A204.1 (cell line): ENCODE measurements around the gene KRTAP10-1.

Experiments used
- FAIRE-seq: peaks from 2 replicates; lab custom pipeline; 2012; peaks lifted over from hg19 to GRCh38; lab: Jason Lieb, UNC

KRTAP10-1 gene

DNA sequence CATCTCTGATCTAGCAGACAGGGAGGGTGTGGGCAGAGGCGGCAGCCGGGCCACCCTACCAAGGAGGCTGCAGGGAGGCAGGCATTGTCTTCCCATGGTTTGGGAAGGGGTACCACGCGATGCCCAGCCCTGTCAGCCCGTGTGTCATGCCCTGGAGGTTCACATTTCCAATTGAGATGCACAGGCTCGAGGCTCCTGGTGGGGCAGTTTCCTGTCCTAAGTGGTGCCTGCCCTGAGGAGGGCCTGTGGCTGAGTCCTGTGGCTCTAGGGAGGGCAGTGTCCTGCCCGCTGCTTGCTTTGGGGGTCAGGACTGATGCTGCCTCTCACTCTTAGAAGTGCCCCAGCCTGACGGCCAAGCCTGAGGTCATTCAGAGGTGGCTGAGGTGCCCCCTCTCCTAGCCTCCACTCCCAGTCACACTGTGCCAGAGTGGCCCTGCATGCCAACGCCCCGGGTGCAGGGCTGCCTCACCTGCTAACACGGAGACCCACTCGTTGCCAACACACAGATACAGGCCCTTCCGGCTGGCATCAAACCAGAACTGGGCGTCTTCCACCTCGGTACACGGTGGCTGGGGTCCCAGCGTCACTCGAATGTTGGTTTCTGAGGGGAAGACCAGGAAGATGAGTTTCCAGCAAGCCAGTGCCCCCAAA is 11.9 kb downstream of the KRTAP10-1 start:
- no peak for FAIRE-seq

DNA sequence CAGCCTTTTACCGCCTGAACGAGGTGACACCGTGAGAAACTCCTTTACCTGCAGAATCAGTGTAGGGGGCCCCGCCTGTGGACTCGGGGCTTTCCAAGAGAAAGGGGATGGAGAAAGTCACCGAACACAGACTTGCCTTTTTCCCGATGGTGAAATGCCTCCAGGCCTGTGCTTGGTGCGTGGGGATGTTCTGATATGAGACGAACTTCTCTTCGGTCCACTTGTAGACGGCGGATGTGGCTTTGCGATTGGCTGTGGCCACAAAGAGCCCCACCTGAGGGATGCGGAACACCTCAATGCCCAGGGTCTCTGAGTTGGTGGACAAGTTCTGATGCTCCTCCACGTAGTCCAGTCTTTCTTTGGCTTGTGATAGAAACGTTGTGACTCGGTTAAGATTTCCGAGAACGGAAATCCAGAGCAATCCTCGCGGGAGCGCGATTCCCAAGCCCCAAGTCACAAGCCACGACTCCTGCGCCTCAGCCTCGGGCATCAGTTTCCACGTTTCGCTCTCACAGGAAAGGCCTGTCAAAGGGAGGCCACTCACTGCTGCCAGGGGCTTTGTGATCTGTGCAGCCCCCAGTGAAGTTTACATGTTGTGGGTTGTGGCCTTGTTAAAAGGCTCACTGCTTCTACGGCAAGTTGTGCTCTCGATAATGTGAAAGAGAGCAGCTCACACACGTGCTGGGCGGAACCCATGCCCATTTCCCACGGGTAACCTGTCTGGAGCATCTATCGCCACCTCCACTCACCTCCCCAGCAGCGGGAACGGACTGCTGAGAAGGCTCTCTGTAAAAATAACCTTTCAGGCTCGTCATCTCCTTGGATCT is 12.6 kb downstream of the KRTAP10-1 start:
- no peak for FAIRE-seq

DNA sequence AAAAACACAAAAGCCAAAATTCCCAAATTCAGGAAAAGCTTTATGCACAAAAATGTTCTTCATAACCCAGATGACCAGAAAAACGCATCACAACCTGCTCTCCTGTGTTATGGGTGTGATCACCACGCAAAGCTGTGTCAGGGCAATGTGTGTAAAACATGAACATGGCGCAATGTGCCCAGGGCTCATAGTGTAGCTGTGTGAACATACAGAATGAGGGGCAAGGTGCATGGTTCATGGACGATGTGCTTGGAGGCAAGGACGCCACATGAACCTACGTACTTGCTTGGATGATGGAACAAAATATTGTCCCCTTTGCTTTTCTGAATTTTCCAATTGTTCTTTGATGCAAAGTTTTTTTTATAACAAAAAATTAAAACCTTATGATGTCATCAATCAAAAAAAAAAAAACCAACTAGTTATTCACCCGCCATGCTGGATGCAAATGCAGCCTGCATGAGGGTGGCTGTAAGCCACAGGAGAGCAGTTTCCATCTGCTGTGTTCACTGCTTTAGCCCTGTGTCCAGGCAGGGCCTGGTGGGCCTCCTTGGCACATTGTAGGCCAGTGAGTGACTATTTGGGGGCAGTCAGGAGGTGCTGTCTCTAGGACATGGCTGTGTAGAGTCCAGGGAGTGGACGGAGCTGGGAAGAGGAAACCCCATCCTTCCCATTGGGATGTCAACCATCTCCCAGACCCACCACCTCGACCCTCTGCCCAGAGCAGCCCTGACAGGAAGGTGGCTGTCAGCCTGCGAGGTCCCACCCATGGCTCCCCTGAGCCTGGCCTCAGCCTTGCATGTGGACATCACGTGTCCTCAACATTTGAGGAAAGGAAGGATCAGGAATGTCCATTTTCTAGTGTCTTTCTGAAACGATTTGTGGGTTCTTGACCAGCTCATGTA is 13.6 kb downstream of the KRTAP10-1 start:
- no peak for FAIRE-seq

DNA sequence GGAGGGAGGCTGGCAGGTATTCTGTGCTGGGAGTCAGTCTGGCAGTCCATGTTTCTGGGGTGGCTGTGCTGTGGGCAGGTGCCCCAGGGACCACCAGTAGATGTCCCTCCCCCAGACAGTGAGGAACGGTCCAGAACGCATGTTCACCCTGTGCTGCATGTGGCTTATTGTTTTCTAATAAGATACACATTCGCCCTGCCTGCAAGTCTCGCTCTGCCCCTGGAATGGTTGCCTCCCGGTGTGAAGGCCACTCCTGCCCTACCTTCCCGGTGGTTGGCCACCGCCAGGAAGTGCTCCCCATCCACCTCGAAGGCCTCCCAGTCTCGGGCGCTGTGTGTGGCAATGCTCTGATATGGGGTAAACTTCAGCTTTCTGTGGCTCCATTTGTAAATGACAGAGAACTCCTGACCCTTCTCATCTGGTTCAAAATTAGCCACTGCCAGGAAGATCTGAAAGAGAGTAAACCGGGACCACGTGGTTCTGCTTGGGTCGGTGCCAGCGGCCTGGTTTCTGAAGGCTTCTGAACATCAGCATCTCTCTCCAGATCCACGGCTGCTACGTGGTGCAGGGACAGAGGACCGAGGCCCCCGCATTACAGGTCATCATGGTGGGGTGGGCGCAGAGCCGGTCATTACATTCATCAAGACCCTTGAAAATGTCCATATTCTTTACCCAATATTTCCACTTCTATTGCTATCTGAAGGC is 14.5 kb downstream of the KRTAP10-1 start:
- FAIRE-seq = no peak

DNA sequence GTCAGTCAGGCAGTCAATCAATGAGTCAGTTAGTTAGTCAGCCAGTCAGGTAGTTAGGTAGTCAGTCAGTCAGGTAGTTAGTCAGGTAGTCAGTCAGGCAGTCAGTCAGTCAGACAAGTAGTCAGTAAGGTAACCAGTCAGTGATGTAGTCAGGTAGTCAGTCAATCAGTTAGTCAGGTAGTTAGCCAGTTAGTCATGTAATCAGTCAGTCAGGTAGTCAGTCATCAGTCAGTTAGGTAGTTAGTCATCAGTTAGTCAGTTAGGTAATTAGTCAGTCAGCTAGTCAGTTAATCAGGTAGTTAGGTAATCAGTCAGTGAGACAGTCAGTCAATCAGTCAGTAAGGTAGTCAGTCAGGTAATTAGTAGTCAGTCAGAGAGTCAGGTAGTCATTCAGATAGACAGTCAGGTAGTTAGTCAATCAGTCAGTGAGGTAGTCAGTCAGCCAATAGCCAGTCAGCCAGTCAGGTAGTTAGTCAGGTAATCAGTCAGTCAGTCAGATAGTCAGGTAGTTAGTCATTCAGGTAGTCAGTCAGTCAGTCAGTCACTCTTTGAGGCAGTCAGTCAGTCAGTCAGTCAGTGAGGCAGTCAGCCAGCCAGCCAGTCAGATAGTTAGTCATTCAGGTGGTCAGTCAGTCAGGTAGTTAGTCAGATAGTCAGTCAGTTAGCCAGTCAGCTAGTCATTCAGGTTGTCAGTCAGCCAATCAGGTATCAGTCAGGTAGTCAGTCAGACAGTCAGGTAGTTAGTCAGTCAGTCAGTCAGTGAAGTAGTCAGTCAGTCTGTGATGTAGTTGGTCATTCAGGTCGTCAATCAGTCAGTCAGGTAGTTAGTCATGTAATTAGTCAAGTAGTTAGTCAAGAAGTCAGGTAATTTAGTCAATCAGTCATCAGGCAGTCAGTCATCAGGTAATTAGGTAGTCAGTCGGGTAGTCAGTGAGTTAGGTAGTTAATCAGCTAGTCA is 15.3 kb downstream of the KRTAP10-1 start:
- FAIRE-seq = no peak

DNA sequence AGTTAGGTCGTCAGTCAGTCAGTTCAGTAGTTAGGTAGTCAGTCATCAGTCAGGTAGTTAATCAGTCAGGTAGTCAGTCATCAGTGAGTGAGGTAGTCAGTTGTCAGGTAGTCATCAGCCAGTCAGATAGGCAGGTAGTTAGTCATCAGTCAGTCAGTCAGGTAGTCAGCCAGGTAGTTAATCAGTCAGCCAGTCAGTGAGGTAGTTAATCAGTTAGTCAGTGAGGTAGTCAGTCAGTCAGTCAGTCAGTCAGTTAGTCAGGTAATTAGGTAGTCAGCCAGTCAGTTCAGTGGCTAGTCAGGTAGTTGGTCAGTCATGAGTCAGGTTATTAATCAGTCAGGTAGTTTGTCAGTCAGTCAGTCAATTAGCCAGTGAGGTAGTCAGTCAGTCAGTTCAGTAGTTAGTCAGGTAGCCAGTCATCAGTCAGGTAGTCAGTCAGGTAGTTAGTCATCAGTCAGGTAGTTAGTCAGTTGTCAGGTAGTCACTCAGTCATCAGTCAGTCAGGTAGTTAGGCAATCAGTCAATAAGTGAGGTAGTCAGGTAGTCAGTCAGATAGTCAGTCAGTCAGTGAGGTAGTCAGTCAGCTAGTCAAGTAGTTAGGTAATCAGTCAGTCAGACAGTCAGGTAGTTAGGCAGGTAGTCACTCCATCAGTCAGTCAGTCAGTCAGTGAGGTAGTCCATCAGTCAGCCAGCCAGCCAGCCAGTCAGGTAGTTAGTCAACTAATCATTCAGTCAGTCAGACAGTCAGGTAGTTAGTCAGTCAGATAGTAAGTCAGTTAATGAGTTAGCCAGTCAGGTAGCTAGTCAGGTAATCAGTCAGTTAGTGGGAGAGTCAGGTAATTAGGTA is 16.2 kb downstream of the KRTAP10-1 start:
- no peak for FAIRE-seq

DNA sequence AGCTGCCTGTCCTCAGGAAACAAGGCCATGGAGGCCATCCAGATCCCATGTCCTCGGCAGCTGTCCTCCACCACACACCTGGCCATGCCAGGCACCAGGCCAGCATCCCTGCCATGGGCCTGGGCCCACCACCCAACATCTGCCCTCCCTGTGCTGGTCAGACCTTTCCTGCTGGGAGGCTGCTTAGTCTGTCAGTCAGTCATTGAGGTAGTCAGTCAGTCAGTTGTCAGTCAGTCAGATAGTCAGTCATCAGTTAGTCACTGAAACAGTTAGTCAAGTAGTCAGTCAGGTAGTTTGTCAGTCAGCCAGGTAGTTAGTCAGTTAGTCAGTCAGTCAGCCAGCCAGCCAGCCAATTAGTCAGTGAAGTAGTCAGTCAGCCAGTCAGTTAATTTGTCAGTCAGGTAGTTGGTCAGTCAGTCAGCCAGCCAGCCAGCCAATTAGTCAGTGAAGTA is 17.2 kb downstream of the KRTAP10-1 start:
- no peak for FAIRE-seq

DNA sequence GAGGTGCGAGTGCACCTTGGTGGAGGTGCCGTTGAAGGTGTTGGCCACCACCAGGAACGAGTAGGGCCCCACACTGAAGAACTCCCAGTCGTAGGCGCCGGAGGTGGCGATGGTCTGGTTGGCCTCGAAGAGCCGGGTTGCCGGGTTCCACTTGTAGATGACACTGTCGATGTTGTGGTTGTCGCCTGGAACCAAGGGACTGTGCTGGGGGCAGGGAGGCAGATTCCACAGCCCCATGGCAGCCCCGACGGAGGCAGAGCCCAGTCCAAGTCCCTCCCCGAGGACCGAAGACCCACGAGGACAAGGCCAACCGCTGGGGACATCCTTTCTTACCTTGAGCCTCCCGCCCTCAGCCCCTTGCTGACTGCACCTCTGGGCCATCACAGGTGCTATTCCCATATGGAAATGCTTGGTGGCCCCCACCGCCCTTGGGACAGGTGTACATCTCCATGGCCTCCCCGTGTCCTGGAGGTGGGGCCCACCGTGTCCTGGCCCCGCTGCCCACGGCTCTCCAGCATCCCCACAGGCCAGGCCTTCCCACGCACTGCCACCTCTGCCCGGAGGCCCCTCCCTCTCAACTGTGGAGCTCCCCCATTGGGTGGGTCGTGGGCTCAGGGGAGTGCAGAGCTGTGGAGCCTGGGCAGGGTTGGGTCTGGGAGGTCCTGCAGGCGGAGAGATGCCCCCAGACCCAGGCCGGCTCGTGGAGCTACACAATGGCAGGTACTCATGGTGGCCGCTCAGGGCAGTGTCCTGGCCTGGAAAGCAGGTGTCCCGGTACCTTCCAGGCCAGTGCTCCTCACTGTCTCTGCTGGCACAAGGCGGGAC is 17.9 kb downstream of the KRTAP10-1 start:
- FAIRE-seq = no peak

DNA sequence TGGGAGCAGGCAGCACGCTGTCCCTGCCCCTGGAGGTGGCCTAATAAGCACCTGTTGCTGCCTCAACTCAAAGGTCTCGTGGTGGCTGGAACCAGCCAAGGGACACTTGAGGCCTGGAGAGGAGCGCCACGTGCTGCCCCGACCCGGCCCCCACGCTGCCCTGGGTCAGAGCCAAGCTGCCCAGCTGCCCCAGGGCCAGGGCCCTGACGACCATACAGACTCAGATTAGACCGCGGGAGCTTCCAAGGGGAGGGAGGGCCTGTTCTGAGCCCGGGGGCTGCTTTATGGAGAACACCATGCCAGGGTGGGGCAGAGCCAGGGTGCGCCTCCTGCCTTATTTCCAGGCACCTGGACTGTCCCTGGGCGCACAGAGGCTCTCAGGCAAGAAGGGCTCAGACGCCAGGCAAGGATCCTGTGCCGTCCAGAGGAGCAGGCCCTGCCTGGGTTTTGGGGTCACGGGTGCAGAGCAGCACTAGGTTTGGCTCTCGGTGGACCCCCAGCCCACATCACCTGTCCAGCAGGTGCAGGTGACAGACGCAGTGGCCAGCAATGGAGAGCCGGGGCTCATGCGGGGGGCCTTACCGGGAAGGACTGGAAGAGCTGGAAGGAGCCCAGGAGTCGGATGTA is 18.6 kb downstream of the KRTAP10-1 start:
- no peak for FAIRE-seq

DNA sequence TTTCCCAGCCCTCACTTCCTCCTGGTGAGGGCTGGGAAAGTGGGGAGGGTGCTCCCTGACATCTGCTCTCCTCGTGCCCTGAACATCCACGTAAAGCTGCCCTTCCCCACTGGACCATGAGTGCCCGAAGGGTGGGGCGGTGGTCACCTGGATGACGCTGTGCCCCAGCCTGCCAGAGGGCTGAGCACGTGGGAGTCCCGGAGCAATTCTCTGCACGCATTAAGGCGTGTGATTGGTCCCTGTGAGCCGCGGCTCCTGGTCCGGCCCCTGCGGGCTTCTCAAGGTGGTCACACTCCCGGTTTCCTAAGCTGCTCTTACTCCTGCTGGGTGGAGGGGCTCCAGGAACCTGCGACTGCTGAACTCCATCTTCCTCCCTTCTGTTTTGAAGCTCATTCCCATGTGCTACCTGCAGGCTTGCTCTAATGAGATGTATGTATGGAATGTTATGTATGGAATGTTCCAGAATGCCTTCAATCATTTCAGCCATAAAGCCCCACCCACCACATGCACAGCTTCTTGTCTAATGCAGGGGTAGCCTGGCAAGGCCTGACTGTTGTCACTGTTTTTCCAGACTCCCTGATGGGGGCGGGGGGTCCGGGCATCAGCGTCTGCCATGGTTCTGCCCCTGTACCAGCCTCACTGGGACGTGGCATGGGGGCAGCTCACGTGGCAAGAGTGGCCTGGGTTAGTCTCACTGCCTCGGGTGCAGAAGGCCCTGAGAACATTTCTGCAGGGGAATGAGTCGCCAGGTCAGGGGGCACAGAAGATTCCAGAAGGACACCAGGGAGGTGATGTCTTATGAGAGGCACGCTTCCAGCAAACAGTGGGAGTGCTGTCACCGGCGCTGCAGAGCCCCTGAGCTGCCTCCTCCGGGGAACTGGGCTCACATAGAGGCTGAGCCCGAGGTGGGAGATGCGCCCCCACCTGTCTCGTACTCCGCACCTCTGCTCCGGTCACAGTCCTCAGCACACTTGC is 19.4 kb downstream of the KRTAP10-1 start:
- no peak for FAIRE-seq

DNA sequence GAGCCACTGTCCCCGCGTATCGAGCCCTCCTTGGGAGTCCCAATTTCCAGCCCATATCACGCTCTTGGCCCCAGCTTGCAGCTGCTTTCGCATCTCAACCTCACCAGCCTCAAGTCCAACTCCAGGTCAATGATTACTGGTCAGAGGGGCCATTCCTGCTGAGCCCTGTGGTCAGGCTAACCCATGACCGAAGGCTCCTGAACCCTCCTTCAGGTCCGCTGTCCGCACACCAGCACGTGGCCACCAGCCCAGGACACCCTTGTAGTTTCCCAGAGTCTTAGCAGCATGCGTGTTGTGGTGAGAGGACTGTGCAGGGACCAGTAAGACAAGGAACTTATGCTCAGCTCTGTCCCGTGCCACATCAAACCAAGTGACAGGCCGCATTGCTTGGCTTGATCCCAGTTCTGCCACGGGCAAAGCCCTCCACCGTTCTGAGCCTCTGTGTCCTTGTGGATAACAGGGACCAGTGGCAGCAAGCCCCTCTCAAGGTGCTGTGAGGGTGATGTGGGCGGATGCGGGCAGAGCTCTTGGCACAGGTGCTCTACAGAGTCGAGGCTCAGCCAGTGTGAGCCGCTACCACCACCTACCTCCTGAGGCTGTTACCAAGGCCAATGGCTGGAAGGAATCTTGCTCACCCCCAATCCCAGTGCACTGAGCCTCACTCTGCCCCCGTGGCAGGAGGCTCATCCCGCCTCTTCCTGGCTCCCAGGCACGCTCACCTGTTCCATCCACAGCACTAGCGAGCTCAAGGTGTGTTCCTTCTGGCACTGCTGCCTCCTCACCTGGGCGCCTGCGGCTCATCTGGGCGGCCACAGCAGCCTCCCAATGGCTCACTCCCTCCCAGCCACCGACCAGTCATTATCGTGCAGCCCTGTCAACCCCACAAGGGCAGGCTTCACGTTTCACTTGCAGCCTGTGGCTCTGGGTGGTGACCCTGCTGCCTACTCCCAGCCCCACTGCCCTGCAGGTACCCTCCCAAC is 20.4 kb downstream of the KRTAP10-1 start:
- no peak for FAIRE-seq

DNA sequence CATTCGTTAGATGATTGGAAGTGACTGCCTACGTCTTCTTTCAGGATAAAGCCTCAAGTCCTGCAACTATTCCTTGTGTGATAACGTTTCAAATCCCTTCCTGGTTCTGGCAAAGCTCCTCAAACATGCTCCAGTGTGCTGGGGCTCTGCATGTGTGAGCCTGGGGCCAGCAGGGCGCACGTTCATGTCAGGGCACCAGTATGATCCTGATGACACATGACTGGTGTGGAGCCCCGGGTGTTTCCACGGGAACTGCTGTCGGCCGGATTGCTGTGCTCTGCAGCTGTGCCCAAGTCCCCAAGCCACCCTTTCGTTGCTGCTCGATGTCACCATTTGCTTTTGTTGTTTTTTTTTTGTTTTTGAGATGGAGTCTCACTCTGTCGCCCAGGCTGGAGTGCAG is 21.3 kb downstream of the KRTAP10-1 start:
- FAIRE-seq = no peak

DNA sequence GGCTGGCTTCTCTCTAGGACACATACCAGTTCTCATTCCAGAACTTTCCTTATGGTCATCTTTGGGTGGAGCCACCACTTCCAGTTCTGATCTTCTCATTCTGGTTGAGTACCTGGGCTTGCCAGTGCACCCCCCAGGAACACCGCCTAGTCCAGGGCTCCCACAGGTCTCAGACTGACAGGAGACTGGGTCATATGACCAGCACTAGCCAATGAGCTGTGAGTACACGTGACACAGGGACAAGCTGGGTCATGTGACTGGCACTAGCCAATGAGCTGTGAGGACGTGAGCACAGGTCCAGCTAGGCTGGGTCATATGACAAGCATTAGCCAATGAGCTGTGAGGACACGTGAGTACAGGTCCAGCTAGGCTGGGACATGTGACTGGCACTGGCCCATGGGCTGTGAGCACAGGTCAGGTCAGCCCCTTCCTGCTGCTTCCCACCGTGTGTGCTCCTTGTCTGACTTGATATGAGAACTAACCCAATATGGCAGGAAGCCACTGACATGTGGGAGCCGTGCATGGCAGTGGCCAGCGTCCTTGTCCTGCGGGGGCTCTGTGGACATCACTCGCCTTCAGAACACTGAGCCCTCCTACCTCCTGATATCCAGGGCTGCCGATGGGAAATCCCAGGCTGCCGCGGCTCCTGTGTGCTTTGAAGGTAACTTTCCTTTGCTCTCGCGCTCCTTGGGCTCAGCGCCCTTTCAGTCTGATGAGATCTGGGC is 22.7 kb downstream of the KRTAP10-1 start:
- FAIRE-seq = no peak

DNA sequence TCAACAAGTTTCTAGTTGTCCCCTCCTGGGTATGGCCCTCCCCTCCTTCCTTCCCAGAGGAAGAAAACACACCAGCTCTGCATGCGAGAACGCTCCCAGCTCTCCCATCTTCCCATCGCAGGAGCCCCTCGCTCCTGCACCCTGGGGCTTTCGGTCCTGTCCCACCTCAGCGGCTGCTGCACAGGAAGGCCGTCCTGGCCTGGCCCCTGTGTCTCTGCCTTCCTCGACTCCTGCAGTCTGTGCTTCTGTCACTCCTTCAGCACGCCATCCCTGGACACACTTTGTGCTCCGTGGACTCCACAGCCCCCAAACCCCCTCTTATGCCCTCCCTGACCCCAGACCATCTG is 23.2 kb downstream of the KRTAP10-1 start:
- FAIRE-seq = no peak

DNA sequence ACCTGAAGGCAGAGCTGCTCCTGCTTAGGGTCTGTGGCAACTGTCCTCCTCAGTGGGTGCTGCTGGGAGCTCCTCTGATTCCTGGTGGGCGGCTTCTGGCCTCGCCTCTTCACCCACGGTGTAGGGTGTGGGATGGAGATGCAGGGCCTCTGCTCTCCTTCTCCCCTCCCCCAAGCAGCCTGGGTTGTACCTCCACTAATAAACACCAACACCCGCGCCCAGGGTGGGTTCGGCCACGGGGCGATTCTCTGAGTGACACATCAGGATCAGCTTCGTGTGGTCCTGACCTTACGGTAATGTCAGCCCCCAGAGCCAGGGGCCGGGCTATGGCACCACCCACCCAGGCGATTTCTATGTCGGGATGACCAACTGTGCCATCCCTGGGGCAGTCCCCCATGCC is 23.7 kb downstream of the KRTAP10-1 start:
- no peak for FAIRE-seq
